ENCODE measurements around the gene NME9. TPM values are rescaled to one million over a fixed set of nuclear protein-coding genes. Genes with fewer than 3 reads are reported as not detected.
"Not testable (repeated sequence)": the region's sequence is repeated elsewhere in the genome, so short reads cannot be mapped to it uniquely, and the experiment has no call there.

Gene NME9
- total and polyA plus RNA-seq, 10 of the 15 experiments (the other 5 are each of a cell fraction or from before 2014, with no cell fraction given): 0.09 to 0.68 (median 0.22) TPM; not detected in 6

GRCh38 chr3:138377804-138378203, 48.2 kb upstream of the NME9 start (continued):
- TF ChIP-seq, protein P1, sequence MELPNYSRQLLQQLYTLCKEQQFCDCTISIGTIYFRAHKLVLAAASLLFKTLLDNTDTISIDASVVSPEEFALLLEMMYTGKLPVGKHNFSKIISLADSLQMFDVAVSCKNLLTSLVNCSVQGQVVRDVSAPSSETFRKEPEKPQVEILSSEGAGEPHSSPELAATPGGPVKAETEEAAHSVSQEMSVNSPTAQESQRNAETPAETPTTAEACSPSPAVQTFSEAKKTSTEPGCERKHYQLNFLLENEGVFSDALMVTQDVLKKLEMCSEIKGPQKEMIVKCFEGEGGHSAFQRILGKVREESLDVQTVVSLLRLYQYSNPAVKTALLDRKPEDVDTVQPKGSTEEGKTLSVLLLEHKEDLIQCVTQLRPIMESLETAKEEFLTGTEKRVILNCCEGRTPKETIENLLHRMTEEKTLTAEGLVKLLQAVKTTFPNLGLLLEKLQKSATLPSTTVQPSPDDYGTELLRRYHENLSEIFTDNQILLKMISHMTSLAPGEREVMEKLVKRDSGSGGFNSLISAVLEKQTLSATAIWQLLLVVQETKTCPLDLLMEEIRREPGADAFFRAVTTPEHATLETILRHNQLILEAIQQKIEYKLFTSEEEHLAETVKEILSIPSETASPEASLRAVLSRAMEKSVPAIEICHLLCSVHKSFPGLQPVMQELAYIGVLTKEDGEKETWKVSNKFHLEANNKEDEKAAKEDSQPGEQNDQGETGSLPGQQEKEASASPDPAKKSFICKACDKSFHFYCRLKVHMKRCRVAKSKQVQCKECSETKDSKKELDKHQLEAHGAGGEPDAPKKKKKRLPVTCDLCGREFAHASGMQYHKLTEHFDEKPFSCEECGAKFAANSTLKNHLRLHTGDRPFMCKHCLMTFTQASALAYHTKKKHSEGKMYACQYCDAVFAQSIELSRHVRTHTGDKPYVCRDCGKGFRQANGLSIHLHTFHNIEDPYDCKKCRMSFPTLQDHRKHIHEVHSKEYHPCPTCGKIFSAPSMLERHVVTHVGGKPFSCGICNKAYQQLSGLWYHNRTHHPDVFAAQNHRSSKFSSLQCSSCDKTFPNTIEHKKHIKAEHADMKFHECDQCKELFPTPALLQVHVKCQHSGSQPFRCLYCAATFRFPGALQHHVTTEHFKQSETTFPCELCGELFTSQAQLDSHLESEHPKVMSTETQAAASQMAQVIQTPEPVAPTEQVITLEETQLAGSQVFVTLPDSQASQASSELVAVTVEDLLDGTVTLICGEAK (IDR thresholded peaks at IDR 0.05; ENCODE audit: borderline replicate concordance): no peak
- TF ChIP-seq E2F4 (IDR thresholded peaks at IDR 0.05; ENCODE audit: low read depth, low read length) (no peak), NRF1 (conservative IDR thresholded peaks at IDR 0.05; ENCODE audit: low read depth, low read length) (no peak), ZNF622 (IDR thresholded peaks at IDR 0.05) (no peak), SUPT20H (IDR thresholded peaks at IDR 0.05; ENCODE audit: borderline replicate concordance, control insufficient read depth, low read depth, low read length) (no peak)

- in situ Hi-C loops (cut with MboI); RAD21 ChIA-PET (ENCODE audit: unreplicated experiment); H3K36me3 ChIP-seq (ENCODE audit: control insufficient read depth in 2 of 2, insufficient read depth in 2 of 2, low read length in 1 of 2); FAIRE-seq; BruUV-seq (replicated peaks); H3K27ac ChIP-seq (ENCODE audit: control insufficient read depth, insufficient read depth); H3K4me3 ChIP-seq; H3K4me2 ChIP-seq (ENCODE audit: control insufficient read depth, insufficient read depth); H3K79me2 ChIP-seq (ENCODE audit: control insufficient read depth, insufficient read depth, low read length); H3K9me3 ChIP-seq (replicated peaks; ENCODE audit: control insufficient read depth, insufficient read depth, low read length); SMC1A ChIA-PET (ENCODE audit: uncharacterized antibody, unreplicated experiment); DNase-seq (ENCODE audit: low read depth, low spot score); H3K4me1 ChIP-seq (ENCODE audit: control insufficient read depth, insufficient read depth, low read length); H4K20me1 ChIP-seq (ENCODE audit: control insufficient read depth, insufficient read depth); CTCF ChIA-PET; POLR2A ChIA-PET; ATAC-seq; H3K9ac ChIP-seq (ENCODE audit: control insufficient read depth, insufficient read depth, low read length); H2AFZ ChIP-seq (ENCODE audit: control insufficient read depth, low read depth, low read length); intact Hi-C loops (cut with micrococcal nuclease; ENCODE audit: unreplicated experiment): not testable (repeated sequence)
- H3K27me3 ChIP-seq (replicated peaks in 1 of 2; ENCODE audit: control insufficient read depth in 2 of 2, insufficient read depth in 2 of 2, low read length in 1 of 2): peaks cover 0 to 11% of the 10 kb centered on the region in 2 experiments; a peak in 2 of 4 replicates
- WGBS (ENCODE audit: insufficient coverage, insufficient replicate concordance, low lambda C conversion rate, missing lambda C conversion rate): 58% methylated on average over 11 of the region's 11 CpGs
Observed at GRCh38 chr3:138377212-138377611, 47.6 kb upstream of the NME9 start.

Measured in GM12878 (cell line).